Endothelial cell of umbilical vein (primary cell): ENCODE measurements around the gene INTS2. TPM values are rescaled to one million over a fixed set of nuclear protein-coding genes. Genes with fewer than 3 reads are reported as not detected.
A peak's percentile ranks its signal among the peaks of the same experiment; 100 is the strongest.
"Not testable (repeated sequence)": the region's sequence is repeated elsewhere in the genome, so short reads cannot be mapped to it uniquely, and the experiment has no call there.

ENCODE experiments used
- BruUV-seq: library from RNA; stranded (reverse); fragments of 400-500 nt; replicated peaks from 2 replicates; lab custom pipeline; 2021; lab: Mats Ljungman, UMichigan
- CTCF ChIA-PET: fragments of 300-600, 350-600 bp; sonication (Branson Sonifier 250); formaldehyde crosslinking; loops from one replicate; lab custom pipeline; 2021; ENCODE audit warnings: antibody characterized with exemption, inconsistent platforms; lab: Charles Lee
- POLR2A ChIA-PET: fragments of 300-600, 350-600 bp; sonication (Branson Sonifier 250); formaldehyde crosslinking; loops from one replicate; lab custom pipeline; 2021; ENCODE audit warnings: antibody characterized with exemption, inconsistent platforms; lab: Charles Lee
- DNase-seq: peaks from one replicate; pipeline ENCODE4 v3.0.0-alpha.2; 2011; ENCODE audit warnings: low read depth, low spot score
- FAIRE-seq: peaks from 2 replicates; lab custom pipeline; 2011; peaks lifted over from hg19 to GRCh38; lab: Jason Lieb, UNC
- H2AFZ ChIP-seq: 2 replicates; pipeline ENCODE4 v1.6.0; 2012; ENCODE audit warnings: low read depth, low read length, control low read depth, inconsistent platforms
- H3K27ac ChIP-seq: 2 replicates; pipeline ENCODE4 v1.5.1; 2011; ENCODE audit warnings: low read depth, mild to moderate bottlenecking, control low read depth, low read length, moderate library complexity; ENCODE audit not compliant: insufficient read depth
- H3K27me3 ChIP-seq, 2 experiments: 2 replicates each; pipeline versions ENCODE4 v1.6.0 to v1.6.1; 2011; ENCODE audit warnings: low read length in 2 of 2, mixed read lengths in 1 of 2; ENCODE audit not compliant: control insufficient read depth in 2 of 2, insufficient read depth in 2 of 2
- H3K36me3 ChIP-seq, 2 experiments: 2 replicates in 1 of 2; 3 replicates in 1 of 2; pipeline ENCODE4 v1.5.1; 2011; ENCODE audit warnings: low read length in 2 of 2, mild to moderate bottlenecking in 1 of 2, moderate library complexity in 1 of 2; ENCODE audit not compliant: control insufficient read depth in 2 of 2, insufficient read depth in 2 of 2; ENCODE audit errors: extremely low read depth in 1 of 2
- H3K4me1 ChIP-seq: 3 replicates; pipeline ENCODE4 v1.5.1; 2011; ENCODE audit warnings: mild to moderate bottlenecking, low read length; ENCODE audit not compliant: control insufficient read depth, insufficient read depth; ENCODE audit errors: extremely low read depth
- H3K4me2 ChIP-seq: 2 replicates; pipeline ENCODE4 v1.6.1; 2011; ENCODE audit warnings: low read length, control low read depth, mixed read lengths; ENCODE audit not compliant: insufficient read depth
- H3K4me3 ChIP-seq, 3 experiments: fragments of 200-600 bp in 1 of 3; sonication (generic), shearing (Covaris generic) in 1 of 3; replicated peaks in 1 of 3; 2 replicates each; pipeline ENCODE4 v1.5.1; 2011 to 2016; ENCODE audit warnings: control low read depth in 3 of 3, low read length in 3 of 3, mild to moderate bottlenecking in 2 of 3, inconsistent platforms in 1 of 3, low read depth in 1 of 3, moderate library complexity in 1 of 3; ENCODE audit not compliant: insufficient read depth in 1 of 3
- H3K79me2 ChIP-seq: 2 replicates; pipeline ENCODE4 v1.6.0; 2012; ENCODE audit warnings: low read length, inconsistent platforms; ENCODE audit not compliant: control insufficient read depth, insufficient read depth
- H3K9ac ChIP-seq: replicated peaks from 2 replicates; pipeline ENCODE3; 2011; ENCODE audit warnings: low read length, control low read depth; ENCODE audit not compliant: insufficient read depth; ENCODE audit errors: extremely low read depth
- H3K9me1 ChIP-seq: replicated peaks from 3 replicates; pipeline ENCODE4 v1.6.0; 2011; ENCODE audit warnings: mild to moderate bottlenecking, low read length; ENCODE audit not compliant: control insufficient read depth, insufficient read depth; ENCODE audit errors: extremely low read depth
- H3K9me3 ChIP-seq: replicated peaks from 2 replicates; pipeline ENCODE4 v1.5.1; 2012; ENCODE audit warnings: low read length, inconsistent platforms; ENCODE audit not compliant: control insufficient read depth, insufficient read depth
- H4K20me1 ChIP-seq: replicated peaks from 2 replicates; pipeline ENCODE3; 2011; ENCODE audit warnings: mild to moderate bottlenecking, low read length; ENCODE audit not compliant: control insufficient read depth, insufficient read depth; ENCODE audit errors: extremely low read depth
- FOS ChIP-seq: IDR thresholded peaks from 2 replicates; pipeline ENCODE4 v1.6.1; 2011; ENCODE audit warnings: mild to moderate bottlenecking, low read length, moderate library complexity, borderline replicate concordance; ENCODE audit not compliant: insufficient read depth
- GATA2 ChIP-seq: IDR thresholded peaks from 2 replicates; pipeline ENCODE4 v1.7.0; 2011; ENCODE audit warnings: low read depth, mild to moderate bottlenecking, moderate library complexity, mixed read lengths, low read length; ENCODE audit not compliant: insufficient read length, insufficient read depth
- dilution Hi-C: fragments of 300-500 bp; cut with MboI; formaldehyde crosslinking; loops from one replicate; pipeline ENCODE4 v1.15.0; 2019; ENCODE audit warnings: low sequenced_read_pairs; ENCODE audit not compliant: extremely low pct_ligation_motif_present
- intact Hi-C: fragments of 100-400 bp; cut with micrococcal nuclease; formaldehyde crosslinking; loops from one replicate; pipeline ENCODE4 v1.10.0; 2022
- polyA plus RNA-seq, 4 experiments: library from polyadenylated mRNA; depleted of rRNA in 3 of 4; stranded (reverse) in 3 of 4; unstranded in 1 of 4; fragments of >200 nt; gene quantifications; 2 replicates each; pipeline versions ENCODE4 v1.2.1 to v1.2.3, GENCODE V29; 2011 to 2012; ENCODE audit warnings: missing spikeins in 1 of 4
- total RNA-seq: library from RNA; stranded (reverse); gene quantifications from 2 replicates; pipeline ENCODE4 v1.2.3, GENCODE V29; 2021

INTS2 gene
- total and polyA plus RNA-seq, 2 donors (not counting 3 experiments of a cell fraction or from before 2014, with no cell fraction given) = 6.2 to 13.4 TPM

DNA sequence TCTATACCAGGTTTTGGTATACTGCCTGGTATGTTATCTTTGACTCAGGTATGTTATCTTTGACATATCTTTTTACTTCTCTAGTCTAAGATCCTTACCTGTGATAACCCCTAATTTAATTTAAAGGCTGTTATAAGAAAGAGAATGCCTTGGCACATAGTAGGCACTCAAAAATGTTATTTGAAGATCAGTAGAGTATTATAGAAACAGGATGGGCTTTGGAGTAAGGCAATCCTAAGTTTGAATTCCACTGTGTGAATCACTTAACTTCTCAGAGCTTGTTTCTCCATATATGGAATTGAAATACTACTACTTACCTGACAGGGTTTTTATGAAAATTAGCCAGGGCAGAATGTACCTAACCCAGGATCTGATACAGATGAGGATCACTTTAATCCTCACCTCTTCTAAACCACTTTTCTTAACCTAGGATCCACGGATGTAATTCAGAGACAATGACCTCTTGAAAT is 65.6 kb downstream of the INTS2 start:
- dilution Hi-C loops = no loop called here
- peak; percentile 22 for TF ChIP-seq GATA2
- TF ChIP-seq FOS = no peak
- peak overlapping the region; percentile 88 for H3K27ac ChIP-seq

GRCh38 chr17:61860397-61860796 is 67.4 kb downstream of the INTS2 start:
- H3K27me3 ChIP-seq, DNase-seq, intact Hi-C loops, dilution Hi-C loops, H3K4me3 ChIP-seq, FAIRE-seq, BruUV-seq, H3K9ac ChIP-seq, CTCF ChIA-PET, POLR2A ChIA-PET, H2AFZ ChIP-seq, H3K36me3 ChIP-seq, H3K4me2 ChIP-seq, H4K20me1 ChIP-seq, H3K27ac ChIP-seq, H3K9me1 ChIP-seq, H3K9me3 ChIP-seq: not testable (repeated sequence)
- Histone ChIP-seq H3K79me2 (peaks cover 12% of the 10 kb centered on the region), H3K4me1 (peaks cover 23% of the 10 kb centered on the region)

More for the DNA sequence above, 65.6 kb downstream of the INTS2 start:
- Histone ChIP-seq H3K36me3 (no peaks in the 10 kb centered on the region), H3K4me2 (peak overlapping the region; percentile 100), H3K9me3 (no peaks in the 10 kb centered on the region), H3K27me3 (no peaks in the 10 kb centered on the region), H4K20me1 (no peaks in the 10 kb centered on the region), H2AFZ (peak overlapping the region; percentile 100), H3K4me1 (peaks cover 23% of the 10 kb centered on the region), H3K4me3 (peak overlapping the region in 2 of 3 experiments; percentile 92 to 97), H3K79me2 (peaks cover 12% of the 10 kb centered on the region), H3K9ac (peak overlapping the region; percentile 97), H3K9me1 (no peaks in the 10 kb centered on the region)
- CTCF ChIA-PET = interaction anchor here (2.0 to 2.1 kb wide), 2 partner anchors 227 to 247 kb away, joined by 5 read pairs; no protein-coding TSS in a partner anchor
- FAIRE-seq (no peak), DNase-seq (peak; percentile 13)
- BruUV-seq = no TSS peak
- POLR2A ChIA-PET = no interaction called here
- intact Hi-C loops = loop anchor here (2.0 kb wide), 1 partner anchor 65 kb away; the partner anchor contains the start of gene INTS2
